Inferior parietal cortex (tissue), 1 donor: Measurements from ENCODE around the gene RAB11FIP2.
"Not testable (repeated sequence)": the region's sequence is repeated elsewhere in the genome, so short reads cannot be mapped to it uniquely, and the experiment has no call there.

Experiments
- DNase-seq: peaks from one replicate; pipeline ENCODE4 v3.0.0-alpha.2; 2016; ENCODE audit errors: extremely low spot score

RAB11FIP2 gene, protein sequence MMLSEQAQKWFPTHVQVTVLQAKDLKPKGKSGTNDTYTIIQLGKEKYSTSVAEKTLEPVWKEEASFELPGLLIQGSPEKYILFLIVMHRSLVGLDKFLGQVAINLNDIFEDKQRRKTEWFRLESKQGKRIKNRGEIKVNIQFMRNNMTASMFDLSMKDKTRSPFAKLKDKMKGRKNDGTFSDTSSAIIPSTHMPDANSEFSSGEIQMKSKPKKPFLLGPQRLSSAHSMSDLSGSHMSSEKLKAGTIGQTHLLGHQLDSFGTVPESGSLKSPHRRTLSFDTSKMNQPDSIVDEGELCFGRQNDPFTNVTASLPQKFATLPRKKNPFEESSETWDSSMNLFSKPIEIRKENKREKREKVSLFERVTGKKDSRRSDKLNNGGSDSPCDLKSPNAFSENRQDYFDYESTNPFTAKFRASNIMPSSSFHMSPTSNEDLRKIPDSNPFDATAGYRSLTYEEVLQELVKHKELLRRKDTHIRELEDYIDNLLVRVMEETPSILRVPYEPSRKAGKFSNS

DNA sequence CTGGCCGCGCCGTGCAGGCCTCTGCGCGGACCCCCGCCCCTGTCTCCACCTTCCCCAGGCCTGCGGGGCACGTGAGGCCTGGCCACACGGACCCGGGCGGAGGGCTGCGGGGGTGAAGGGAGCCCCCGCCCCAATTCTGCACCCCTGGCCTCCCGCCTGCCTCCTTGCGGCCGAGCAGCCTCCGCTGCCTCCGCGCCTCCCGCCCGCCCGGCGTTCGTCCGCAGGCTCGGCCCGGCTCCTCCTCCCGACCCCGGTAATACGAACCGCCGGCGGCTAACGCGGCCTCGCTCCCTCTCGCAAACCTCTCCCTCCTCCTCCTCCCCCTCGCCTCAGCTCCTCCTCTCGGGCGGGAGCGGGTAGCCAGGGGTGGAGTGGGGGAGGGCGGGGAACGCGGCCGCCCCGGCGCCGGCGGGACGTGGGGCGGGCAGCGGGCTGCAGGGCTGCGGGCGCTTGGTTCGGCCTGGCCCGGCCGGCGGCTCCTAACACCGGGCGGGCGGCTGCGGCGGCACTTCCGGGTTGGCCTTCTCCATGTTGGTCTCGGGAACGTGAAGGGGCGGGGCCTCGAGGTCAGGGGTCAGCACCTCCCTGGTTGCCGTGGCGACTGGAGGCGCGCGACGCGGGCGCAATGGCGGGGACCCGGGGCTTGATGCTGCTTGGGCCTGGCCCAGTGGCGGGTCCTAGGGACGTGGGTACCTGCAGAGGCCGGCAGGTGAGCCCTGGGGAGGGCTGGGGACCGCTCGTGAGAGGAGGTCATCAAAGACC lies at the start of gene RAB11FIP2:
RAB11FIP2 (minus strand) TSS at position 547 of the 762 bp plus-strand sequence. CDS start 778 bp downstream, outside the sequence.
- peak; percentile 87 for DNase-seq

DNA sequence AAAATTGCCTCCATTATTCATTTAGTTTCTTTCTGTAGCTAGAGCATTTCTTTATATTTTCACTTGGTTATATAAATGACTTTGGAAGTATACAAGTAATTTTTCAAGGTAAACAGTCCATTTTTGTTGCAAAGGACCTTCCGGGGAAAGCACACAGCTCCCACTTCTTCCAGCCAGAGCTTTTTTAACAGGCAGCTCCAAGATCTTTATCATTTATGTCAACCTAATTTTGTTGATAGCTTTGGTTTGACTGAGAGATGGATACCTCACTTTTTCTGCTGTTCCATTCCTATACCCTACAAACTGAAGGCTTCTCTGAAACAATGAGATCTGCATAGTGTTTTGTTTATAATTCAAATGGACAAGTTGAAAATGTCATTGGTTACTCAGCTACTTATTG lies 49.3 kb upstream of the RAB11FIP2 start:
- no peak for DNase-seq

DNA sequence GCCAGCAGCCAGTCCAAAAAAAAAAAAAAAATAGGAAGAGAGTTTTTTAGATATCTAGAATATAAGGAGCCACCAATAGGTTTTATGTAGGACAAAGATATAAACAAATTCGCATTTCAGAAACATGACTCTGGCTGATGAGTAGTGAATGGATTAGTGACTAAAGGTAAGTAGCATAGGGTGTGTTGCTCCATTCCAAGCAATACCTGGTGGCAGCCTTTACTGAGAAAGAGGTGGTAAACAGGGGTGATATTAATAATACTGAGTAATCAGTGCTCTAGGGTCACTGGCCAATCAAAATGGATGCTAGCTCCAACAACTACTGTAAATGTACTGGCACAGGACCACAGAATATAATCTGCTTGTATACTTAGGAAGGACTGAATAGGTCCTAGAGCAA lies 45.5 kb upstream of the RAB11FIP2 start:
- DNase-seq: no peak

DNA sequence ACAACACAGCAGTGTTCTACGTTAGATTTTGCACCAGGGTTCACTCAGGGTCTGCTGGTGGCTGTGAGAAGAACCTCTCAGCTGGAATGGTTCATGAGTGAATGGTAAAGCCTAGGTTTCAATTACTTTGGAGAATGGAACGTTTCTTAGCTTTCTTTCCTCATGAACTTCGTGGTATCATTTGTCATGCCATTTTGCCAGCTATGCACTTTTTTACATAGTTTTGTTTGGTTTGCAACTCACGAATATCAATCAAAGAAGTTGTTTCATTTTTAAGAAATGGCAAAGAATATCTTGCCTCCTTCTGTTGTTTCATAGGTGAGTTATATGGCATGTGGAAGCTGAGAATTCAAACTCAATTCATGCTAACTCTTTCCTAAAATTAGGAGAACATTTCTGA lies 34.1 kb upstream of the RAB11FIP2 start:
- no peak for DNase-seq

DNA sequence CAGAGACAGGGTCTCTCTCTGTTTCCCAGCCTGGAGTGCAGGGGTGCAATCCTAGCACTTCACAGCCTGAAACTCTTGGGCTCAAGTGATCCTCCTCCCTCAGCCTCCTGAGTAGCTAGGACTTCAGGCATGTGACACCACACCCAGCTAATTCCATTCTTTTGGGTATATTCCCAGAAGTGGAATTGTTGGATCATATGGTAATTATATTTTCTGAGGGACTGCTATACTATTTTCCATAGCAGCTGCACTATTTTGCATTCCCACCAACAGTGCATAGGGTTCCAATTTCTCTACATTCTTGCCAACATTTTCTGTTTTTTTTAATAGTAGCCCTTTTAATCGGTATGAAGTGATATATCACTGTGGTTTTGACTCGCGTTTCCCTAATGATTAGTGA lies 30.0 kb upstream of the RAB11FIP2 start:
- DNase-seq: no peak

DNA sequence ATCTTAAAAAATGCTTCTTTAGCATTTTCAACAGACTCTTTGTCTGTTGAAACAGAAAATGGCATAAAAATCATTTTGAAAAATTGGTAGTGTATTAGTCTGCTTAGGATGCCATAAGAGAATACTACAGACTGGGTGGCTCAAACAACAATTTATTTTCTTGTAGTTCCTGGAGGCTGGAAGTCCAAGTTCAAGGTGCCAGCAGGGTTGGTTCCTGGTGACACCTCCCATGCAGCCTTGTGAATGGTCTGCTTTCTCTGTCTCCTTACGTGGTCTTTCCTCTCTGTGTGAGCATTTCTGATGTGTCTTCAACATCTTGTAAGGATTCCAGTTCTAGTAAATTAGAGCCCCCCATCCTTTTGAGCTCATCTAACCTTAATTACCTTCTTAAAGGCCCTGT lies 26.1 kb upstream of the RAB11FIP2 start:
- DNase-seq: no peak

DNA sequence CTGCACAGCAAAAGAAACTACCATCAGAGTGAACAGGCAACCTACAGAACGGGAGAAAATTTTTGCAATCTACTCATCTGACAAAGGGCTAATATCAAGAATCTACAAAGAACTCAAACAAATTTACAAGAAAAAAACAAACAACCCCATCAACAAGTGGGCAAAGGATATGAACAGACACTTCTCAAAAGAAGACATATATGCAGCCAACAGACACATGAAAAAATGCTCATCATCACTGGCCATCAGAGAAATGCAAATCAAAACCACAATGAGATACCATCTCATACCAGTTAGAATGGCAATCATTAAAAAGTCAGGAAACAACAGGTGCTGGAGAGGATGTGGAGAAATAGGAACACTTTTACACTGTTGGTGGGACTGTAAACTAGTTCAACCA lies 20.6 kb upstream of the RAB11FIP2 start:
- DNase-seq: not testable (repeated sequence)

DNA sequence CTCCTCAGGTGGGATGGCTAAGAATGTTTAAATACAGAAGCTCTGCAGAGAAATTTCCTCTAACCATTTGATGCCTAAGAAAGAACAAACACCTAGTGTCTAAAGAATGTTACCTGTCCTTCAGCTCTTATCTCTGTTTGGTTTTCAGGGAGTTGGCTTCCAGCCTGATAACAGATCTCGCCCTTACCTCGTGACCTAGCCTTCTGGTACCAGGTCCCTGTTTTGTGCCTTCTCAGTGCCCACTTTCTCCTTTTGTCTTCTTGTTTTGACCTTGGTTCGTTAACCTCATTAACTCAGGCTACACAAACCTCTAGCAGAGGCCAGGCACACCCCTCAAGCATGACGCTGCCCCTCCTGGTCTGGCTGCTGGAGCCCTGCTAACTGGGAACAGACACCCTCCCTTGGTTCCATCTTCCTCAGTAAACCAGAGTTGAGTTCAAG lies 16.1 kb upstream of the RAB11FIP2 start:
- no peak for DNase-seq

DNA sequence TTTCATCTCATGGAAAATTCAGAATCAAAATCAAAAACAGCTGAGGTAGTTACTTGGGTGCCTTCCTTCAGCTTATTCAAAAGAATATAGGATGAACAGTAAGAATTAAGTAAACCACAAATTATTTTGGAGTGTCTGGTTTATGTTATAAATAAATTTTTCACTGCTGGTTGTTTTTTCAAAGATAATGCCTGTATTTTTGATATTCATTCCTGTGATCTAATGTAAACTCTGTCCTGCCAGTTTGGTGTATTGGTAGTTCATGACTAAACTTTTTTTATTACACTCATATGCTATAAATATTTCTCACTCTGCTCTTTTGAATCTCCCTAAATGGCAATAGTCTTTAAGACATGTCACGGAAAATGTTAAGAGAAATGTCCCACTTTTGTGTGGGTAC lies 11.6 kb upstream of the RAB11FIP2 start:
- DNase-seq: no peak

DNA sequence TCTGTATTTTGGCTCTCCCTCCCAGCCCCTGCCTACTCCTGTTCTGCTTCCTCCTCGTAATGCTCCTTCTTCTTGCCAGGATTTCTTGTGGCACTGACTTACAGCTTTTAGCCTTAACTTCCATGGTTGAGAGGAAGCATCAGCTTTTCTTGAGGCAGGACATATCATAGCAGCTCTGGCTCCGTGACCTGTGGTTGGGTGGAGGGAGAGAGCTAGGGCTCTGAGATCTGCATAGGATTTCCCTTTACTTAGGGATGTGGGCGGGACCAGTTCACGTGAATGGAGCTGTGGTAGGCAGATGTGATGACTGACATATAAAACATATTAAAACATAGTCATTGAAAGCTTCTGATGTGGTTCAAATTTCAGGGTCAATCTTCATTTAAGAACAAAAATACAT lies 10.6 kb upstream of the RAB11FIP2 start:
- no peak for DNase-seq

DNA sequence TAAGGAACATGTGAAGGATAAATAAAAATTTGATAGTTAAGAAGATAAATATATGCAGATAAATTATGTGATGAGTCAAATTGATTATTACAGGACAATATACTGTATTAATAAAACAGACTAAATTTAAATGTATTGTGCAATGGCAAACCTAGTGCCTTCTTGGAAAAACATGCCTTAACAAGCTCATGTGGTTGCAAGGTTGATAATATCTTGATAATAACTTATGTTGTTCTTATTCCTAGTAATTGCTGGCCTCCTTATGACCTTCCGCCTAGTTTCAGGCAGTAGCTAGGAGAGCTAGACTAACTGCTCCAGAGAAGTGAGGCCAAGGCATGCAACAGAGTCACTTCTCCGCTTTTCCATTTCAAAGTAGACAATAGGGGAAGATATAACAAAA lies 7.6 kb upstream of the RAB11FIP2 start:
- no peak for DNase-seq

DNA sequence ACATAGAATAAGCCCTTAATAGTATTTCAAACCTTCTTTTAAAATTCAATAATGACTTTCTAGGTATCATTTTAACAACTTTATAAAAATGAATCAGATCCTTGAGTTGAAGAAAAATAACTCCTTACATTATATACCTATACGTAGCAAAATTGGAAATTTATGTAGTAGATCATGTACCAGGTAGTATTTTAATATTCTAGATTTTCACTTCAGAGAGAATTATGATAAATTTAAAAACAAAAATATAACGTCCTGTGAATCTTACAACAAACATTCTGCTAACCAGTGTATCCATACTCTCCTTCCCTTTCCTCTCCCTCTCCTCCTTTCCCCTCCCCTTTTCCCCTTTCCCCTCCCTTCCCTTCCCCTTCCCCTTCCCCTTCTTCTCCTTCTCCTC lies 6.1 kb upstream of the RAB11FIP2 start:
- no peak for DNase-seq

DNA sequence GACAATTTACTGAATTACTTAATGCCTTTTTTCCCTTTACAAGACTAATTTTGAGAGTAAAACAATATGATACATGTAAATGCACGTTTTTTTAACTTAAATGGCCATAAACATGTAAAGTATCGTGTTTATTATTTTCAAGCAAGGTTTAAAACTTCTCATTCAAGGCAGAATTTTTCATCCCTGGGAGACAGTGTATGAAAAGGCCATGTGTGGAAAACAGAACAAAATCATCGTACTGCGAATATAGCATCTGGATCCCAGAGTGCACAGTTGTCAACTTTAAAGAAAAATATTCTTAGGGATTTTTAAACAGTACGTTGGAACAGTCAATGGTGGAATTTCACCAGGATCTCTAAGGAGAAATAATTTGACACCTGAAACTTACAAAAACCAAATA lies 1.1 kb upstream of the RAB11FIP2 start:
- DNase-seq: no peak

DNA sequence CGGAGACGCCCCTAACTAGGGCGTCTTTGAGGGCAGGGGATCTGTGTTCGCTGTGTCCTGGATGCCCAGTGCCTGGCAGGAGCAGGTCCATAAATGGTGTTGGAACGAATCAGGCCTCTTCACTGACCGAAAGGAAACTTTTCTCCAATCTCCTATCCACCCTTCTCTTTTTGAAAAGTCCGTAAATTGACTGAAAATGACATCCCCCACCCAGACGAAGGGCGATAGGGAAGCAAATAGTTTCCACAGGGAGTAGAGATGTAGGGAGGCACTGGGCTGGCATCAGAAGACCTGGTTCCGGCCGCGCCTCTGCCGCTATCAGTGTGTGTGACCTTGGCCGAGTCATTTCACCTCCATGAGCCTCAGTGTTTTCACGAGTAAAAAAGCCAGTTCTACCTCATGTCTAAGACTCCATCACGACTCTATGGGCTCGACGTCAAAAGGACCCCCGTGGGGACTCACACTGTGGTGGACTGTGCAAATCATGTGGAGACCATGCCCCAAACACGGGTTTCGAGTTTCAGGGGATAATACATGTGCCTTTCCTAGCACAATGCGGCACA lies 497 bp upstream of the RAB11FIP2 start:
- DNase-seq: no peak

DNA sequence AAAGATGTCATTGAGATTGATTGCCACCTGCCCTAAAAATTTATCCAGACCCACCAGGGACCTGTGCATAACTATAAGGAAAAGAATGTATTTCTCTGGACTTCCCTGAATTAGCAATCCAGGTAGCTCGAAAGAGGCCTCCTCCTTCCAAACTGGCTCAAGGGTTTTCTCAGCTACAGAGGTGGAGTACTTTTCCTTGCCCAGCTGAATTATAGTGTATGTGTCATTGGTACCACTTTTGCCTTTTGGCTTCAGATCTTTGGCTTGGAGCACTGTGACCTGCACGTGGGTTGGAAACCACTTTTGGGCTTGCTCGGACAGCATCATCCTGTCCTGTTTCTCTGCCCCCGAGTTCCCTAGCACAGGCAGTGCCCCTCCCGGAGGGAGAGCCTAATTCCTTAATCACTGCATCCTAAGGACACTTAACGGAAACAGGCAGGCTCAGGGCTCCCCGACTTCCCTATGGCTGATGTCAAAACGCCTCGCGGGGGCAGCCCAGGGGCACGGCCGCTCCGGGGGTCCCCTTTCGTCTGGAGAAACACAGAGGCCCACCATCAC lies 825 bp downstream of the RAB11FIP2 start:
- peak; percentile 55 for DNase-seq

DNA sequence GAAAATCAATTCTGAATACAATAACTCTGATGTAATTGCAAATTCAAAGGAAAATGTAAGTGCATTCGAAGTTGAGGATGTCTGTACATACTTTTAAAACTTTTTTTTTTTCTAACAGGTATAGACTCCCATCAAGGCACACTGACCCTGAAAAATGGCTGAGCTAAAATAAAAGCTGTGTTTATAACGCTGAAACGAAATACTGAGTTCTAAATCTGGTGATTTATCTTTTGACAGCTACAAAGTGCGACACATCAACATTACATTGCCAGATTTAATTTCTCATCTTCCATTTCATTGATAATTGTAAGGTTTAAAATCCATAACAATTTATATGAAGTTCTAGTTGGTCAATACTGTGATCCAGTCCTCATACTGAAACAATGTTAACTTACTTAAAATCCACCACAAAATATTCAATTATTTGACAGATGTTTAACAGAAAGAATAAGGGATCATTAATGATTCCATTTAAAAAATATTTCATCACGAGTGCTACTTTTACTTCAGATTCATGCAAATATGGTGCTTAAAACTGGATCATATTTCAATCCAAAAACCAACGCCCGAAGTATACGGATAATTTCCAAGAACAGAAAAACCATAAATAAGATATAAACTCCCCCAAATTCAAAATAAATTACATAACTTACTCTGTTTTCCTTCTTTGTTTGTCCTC lies 1.4 kb downstream of the RAB11FIP2 start:
- DNase-seq: no peak

DNA sequence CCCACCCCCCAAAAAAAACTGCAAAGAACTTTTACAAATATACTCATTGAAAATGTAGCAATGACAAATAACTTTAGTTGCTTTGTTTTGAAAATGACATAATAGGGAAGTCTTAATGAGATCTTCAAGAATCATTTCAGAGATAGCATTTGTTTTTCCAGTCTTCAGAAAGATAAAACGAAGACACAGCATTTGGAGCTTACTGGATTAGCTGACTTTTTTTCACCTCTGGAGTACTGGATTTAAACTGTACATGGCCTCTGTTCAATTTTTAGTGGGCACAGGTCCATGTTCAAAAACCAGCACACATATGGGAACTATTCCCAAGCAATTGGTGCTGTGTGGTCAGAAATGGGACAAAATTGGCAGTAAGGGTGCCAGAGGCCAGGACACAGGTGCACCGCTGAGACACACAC lies 3.9 kb downstream of the RAB11FIP2 start:
- no peak for DNase-seq

DNA sequence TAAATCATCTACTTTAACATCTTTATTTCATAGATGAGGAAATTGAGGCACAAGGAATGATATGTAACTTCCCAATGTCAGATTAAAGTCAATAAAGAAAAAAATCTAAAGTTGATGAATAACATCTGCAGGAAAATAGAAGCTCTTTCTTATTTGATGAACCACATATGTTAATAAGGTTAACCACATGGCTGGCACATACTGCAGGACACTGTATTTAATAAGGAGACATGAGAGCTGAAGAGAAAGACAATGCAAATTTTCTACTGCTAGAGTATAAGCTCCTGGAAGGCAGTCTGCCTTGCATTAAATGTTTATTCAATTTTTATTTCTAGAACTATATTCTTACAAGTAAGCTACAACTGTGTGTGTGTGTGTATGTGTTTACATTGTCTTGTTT lies 4.4 kb downstream of the RAB11FIP2 start:
- no peak for DNase-seq

DNA sequence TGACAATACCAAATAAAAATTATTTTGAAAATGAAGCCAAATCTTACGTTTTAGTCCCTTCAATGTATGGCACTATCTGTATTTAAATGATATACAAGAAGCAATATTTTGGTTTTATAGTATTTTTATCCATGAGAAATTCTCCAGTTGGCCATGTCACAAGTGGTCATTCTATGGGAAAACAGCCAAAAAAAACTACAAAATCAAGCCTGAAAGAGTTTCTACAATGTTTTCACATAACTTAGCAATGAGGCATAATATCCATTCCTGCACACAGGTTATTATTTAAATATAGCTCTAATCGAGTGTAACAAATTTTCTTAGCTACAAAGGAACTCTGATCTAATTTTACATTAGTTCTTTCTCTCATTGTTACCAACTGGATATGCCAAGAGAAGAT lies 5.4 kb downstream of the RAB11FIP2 start:
- DNase-seq: no peak

DNA sequence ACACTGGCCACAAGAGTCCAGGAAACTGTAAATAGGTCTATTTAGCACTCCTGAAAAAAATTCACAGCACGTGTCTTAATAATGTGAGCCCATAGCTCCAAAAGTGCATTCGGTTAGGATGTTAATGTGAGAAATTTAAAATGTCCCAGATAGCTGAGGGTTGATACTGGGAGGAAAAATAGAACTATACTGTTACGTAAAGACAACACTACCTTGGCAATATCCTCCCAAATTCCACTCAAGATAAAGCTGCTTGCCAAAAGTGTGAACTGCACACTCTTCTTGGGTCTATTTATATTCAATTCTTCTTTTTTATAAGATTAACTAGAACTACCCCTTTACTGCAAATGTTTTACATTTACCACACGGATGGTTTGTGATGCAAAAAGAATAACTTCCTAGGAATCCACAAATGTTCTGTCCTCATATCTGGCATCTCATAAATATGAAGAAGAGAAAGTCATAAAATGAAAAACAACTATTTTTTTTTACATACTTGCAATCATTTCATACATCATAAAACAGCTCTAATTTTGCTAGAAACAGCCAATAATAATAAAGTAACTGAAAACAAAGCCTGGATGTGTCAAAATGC lies 10.4 kb downstream of the RAB11FIP2 start:
- no peak for DNase-seq

DNA sequence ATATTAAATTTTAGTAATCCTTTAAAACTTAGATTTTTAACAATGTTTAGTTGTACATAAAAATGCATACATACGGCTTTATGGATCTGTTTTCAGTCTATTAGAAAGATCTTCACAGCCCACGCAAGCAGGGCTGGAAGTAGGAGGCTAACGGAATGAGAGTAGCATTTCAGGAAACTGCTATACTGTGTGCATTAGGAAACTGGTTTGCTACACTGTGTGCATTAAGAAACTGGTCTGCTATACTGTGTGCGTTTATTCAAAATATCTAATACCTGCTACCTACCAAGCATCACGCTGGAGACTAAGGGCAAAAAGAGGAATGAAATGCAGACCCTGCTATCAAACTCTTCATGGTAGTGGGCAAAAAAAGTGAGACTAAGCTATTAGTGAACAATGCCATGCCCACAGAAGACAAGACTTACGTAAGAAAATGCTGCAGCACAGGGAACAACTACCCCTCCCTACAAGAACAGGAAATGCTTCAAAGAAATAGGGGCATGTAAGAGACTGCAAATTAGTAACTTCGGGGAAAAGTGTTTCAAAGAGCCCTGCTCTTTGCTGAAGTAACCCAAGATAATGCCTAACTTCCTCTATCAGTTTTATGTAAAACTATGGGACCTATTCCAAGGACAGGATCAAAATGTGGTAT lies 11.3 kb downstream of the RAB11FIP2 start:
- DNase-seq: no peak
